ENCODE data around the gene GLS. TPM values are rescaled to one million over a fixed set of nuclear protein-coding genes. Genes with fewer than 3 reads are reported as not detected.

Gene GLS
- total RNA-seq, 1 donor from 2014 or later, result 179 TPM

GRCh38 chr2:190922376-190922775 is 41.8 kb downstream of the GLS start:
- intact Hi-C loops (cut with micrococcal nuclease), result no loop called here

- intact Hi-C loops (cut with micrococcal nuclease), result no loop called here
These were observed 46.7 kb downstream of the GLS start for GRCh38 chr2:190927301-190927700.

- intact Hi-C loops (cut with micrococcal nuclease), result loop anchor here (2.0 to 5.0 kb wide), 2 partner anchors 15 to 33 kb away; no protein-coding TSS in a partner anchor
These were observed 49.3 kb downstream of the GLS start for GRCh38 chr2:190929919-190930318.

- intact Hi-C loops (cut with micrococcal nuclease), result loop anchor here (2.0 to 5.0 kb wide), 2 partner anchors 14 to 33 kb away; no protein-coding TSS in a partner anchor
These were observed 49.8 kb downstream of the GLS start for GRCh38 chr2:190930411-190930810.

DNA sequence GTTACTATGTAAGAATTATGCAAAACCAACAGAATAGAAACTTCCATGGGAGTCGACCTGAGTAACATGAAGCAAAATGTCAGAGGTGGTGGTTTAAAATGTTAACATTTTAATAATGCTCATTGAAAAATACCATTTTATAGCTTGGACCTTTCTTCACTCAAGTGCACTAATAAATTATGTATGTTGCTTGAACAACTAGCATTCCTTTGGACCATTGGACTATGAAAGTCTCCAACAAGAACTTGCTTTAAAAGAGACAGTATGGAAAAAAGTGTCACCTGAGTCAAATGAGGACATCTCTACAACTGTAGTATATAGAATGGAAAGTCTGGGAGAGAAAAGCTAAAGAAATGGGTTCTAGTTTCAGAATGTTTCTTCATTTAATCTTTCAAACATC is 51.9 kb downstream of the GLS start:
- intact Hi-C loops (cut with micrococcal nuclease), result loop anchor here (5.0 kb wide), 1 partner anchor 35 kb away; no protein-coding TSS in a partner anchor

- intact Hi-C loops (cut with micrococcal nuclease), result loop anchor here (5.0 kb wide), 1 partner anchor 36 kb away; no protein-coding TSS in a partner anchor
These were observed 52.7 kb downstream of the GLS start for GRCh38 chr2:190933361-190933760.

DNA sequence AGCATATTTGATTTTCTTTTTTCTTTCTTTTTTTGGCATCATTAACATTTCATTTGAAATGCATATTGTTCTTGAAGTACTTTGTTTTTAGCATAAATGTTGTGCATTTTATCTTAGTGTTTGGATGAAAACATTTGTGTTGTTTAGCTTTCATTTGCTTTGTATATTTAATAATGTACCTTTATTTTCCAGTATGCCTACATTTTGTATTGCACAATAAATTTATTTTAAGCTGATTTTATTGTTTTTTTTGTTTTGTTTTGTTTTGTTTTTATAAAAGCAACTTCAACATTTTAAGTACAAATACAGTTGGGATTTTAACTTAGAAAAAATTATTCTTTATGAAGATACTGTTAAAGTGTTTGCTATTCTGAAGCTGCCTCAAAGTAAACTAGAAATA is 54.4 kb downstream of the GLS start:
- intact Hi-C loops (cut with micrococcal nuclease), result no loop called here

- intact Hi-C loops (cut with micrococcal nuclease), result no loop called here
These were observed 58.2 kb downstream of the GLS start for GRCh38 chr2:190938771-190939335.

DNA sequence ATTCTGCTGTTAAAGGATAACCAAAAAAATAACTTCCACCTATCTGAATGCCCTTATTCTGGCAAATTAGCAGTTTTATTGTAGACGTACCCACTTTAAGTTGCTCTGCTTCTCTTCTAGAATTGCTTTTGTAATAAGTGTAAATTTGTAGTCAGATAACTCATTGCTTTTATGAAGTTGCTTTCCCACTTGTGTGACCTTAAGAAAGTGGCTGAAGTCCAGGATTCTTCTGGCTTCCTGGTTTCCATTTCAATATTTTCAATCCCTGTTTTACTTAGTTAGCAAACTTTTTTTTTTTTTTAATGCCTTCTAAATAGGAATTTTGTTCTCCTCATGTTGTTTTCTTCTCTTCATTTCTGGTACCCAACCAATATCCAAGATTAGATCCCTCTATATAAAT is 59.8 kb downstream of the GLS start:
- intact Hi-C loops (cut with micrococcal nuclease), result loop anchor here (10.0 kb wide), 1 partner anchor 406 kb away; the partner anchor contains the start of gene NEMP2

- intact Hi-C loops (cut with micrococcal nuclease), result loop anchor here (10.0 kb wide), 1 partner anchor 407 kb away; the partner anchor contains the start of gene NEMP2
These were observed 61.0 kb downstream of the GLS start for GRCh38 chr2:190941571-190941970.

DNA sequence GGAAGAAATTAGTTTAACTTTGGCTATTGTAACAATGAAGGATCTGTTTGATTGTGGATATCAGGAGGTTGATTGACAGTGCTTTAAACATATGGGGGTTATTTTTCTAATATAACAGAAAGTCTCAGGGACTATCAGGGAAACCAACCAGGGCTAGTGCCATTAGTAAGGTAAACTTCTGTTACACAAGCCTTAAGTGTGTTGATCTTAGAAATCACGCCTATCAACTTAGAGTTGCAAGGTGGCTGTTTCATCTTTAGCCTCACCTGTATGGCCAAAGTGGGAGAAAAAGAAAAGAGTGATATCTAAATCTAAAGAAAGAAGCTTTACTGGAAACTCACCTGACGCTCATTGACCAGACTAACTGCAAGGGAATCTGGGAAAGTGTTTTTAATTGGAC is 62.1 kb downstream of the GLS start:
- intact Hi-C loops (cut with micrococcal nuclease), result loop anchor here (10.0 kb wide), 1 partner anchor 408 kb away; the partner anchor contains the start of gene NEMP2

DNA sequence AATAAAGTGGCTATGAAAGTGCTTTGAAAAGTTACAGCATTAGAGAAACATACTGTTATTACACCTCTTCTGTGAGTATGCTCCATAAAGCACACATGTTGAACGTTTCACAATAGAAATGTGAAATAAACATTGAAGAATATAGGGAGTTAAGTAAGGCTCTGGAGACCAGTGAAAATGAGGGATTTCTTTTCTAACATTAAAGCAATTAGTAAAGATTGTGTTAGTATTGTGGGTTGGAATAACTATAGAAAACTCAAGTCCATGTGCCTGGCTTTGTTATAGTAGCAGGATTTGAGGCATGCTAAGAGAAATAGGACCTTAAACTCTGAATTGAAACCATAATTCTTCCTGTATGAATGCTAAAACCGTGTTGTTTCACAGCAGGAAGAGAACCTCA is 63.1 kb downstream of the GLS start:
- intact Hi-C loops (cut with micrococcal nuclease), result loop anchor here (2.0 to 10.0 kb wide), 2 partner anchors 13 to 409 kb away; partner anchors contain the start of gene NEMP2

DNA sequence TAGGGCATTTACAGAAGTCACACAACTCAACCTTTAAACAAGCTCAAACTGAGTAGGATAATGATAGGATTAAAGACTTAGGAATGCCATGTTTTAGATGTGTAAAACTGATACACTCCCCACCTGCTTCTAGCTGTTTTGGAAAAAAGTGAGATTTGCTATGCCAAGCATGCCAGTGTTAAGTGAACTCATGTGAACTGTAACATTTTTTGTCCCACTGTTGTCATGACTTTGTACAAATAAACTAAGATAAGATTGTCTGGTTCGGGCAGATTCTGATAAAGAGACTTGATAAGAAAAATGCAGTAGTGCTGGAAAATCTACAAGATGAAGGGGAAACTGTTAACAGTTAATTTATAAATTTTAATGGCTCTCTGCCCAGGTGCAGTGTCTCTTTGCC is 66.5 kb downstream of the GLS start:
- intact Hi-C loops (cut with micrococcal nuclease), result loop anchor here (10.0 kb wide), 1 partner anchor 412 kb away; the partner anchor contains the start of gene NEMP2

- intact Hi-C loops (cut with micrococcal nuclease), result loop anchor here (1.0 to 10.0 kb wide), 2 partner anchors 97 to 413 kb away; partner anchors contain the start of gene NEMP2
These were observed 67.2 kb downstream of the GLS start for GRCh38 chr2:190947711-190948251.

- intact Hi-C loops (cut with micrococcal nuclease), result loop anchor here (1.0 to 10.0 kb wide), 2 partner anchors 98 to 414 kb away; partner anchors contain the start of gene NEMP2
These were observed 68.0 kb downstream of the GLS start for GRCh38 chr2:190948671-190949070.

DNA sequence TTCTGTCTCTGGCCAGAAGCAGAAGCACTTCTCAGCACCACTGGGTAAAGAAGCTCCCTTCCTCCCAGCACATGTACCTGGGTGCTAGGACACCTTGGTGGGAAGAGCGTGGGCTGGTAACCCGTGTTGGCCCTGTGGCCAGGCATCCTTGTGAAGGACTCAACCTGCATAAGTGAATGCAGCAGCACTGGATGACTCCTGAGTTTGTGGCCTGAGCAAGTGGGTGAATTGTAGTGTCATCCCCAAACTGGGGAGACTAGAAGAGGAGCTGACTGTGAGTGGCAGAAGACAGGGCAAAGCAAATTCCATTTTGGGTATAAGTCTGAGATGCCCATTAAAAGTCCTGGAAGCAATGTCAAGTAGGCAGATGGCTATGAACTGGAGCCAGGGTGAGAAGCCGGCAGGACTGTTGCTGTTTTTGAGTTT is 70.0 kb downstream of the GLS start:
- intact Hi-C loops (cut with micrococcal nuclease), result no loop called here

DNA sequence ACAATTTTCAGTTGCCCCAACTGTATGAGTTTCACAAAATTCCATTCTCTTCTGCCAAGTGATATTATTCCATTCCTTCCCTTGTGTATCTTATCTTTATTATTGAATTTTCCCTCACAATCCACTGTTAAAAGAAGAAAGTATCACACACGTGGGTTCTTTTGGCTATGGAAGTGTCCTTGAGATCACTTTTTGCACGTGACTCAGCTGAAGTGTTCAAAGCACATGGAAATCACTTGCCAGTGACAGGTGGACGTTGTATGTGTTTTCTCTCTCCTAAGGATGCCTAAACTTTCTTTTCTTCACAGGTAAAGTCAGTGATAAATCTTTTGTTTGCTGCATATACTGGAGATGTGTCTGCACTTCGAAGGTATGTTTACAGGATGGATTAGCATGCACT is 72.6 kb downstream of the GLS start:
- intact Hi-C loops (cut with micrococcal nuclease), result no loop called here

DNA sequence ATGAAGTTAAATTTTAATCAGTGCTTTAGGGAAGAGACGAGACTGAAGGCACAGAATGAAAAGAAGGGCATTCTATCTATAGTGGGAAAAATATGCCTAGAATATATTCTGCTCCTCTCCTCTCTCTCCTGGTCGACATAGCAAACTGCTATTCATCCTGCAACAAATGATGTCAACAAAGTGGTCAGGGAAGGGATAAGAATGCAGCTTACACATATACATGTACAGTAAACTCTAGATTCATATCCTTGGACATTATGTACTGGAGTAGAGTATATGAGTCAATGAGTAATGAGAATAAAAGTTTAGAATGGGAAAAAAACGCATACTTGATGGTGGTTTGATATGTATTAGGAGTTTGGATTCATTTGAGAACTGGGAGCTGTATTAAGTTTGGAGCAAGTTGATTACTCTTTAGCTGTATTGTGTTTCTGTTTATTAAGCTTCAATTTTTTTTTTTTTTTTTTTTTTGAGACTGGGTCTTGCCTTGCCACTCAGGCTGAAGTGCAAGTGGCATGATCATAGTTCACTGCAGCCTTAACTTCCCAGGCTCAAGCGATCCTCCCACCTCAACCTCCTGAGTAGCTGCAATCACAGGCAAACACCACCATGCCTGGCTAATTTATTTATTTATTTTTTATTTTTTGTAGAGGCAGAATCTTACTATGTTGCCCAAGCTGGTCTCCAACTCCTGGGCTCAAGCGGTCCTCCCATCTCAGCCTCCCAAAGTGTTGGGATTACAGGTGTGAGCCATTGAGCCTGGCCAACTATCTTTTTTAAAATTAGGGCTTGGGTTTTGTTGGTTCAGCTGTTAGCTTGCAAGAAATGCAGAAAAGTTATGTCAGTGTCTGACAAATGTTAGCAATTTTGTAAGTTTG is 79.5 kb downstream of the GLS start:
- intact Hi-C loops (cut with micrococcal nuclease), result loop anchor here (5.0 kb wide), 2 partner anchors 52 to 108 kb away; partner anchors contain the start of gene STAT1

DNA sequence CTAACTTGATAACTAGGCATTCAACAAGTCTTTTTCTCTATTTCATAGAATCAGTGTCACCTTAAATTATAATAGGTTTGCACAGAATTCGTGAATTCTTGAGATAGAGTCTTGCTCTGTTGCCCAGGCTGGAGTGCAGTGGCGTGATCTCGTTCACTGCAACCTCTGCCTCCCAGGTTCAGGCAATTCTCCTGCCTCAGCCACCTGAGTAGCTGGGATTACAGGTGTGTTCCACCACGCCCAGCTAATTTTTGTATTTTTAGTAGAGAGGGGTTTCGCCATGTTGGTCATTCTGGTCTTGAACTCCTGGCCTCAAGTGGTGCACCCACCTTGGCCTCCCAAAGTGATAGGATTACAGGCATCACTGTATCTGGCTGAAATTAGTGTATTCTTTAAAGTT is 80.5 kb downstream of the GLS start:
- intact Hi-C loops (cut with micrococcal nuclease), result loop anchor here (5.0 kb wide), 2 partner anchors 51 to 109 kb away; partner anchors contain the start of gene STAT1

GRCh38 chr2:190961918-190962487 is 81.4 kb downstream of the GLS start:
- intact Hi-C loops (cut with micrococcal nuclease), result loop anchor here (2.0 to 5.0 kb wide), 3 partner anchors 50 to 181 kb away; partner anchors contain the start of gene STAT1

DNA sequence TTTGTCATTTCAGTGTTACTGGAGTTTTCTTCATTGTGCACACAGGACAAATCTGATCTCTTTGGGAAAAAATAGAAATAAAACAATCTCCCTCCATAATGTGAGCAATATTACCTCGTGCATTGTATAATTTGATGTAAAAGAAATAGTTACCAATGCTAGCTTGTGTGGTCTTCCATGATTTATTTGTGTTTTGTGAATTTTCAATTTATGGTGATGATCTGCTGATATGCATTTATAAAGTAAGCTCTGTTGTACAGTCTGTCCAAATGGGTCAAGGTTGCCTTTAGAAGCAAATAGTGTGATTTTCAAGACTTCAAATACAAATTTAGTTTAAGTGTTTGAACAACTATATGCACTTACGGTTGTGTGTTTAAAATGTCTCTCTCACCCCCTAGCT is 82.5 kb downstream of the GLS start:
- intact Hi-C loops (cut with micrococcal nuclease), result loop anchor here (2.0 to 5.0 kb wide), 3 partner anchors 49 to 182 kb away; partner anchors contain the start of gene STAT1
